Activated CD8-positive, alpha-beta T cell treated with anti-CD3 and anti-CD28 coated beads for 36 hours (primary cell): ENCODE data around the gene UCN. TPM values are rescaled to one million over a fixed set of nuclear protein-coding genes. Genes with fewer than 3 reads are reported as not detected.
"Not testable (repeated sequence)": the region's sequence is repeated elsewhere in the genome, so short reads cannot be mapped to it uniquely, and the experiment has no call there.

Experiments
- ATAC-seq: fragments of 200-7000 bp; cut with Tn5 transposase; one replicate; pipeline ENCODE4 v1.10.0; 2021; ENCODE audit warnings: mild to moderate bottlenecking, moderate library complexity
- CTCF ChIA-PET: fragments of 350-600 bp; sonication (Branson Sonifier 250); formaldehyde crosslinking; loops from one replicate; lab custom pipeline; 2021; ENCODE audit warnings: antibody characterized with exemption; lab: Charles Lee
- POLR2A ChIA-PET: fragments of 350-600 bp; sonication (Branson Sonifier 250); formaldehyde crosslinking; loops from one replicate; lab custom pipeline; 2021; ENCODE audit warnings: antibody characterized with exemption; lab: Charles Lee
- DNase-seq: peaks from one replicate; pipeline ENCODE4 v3.0.0-alpha.2; 2020
- H3K27ac Mint-ChIP-seq: one replicate; pipeline ENCODE4 v1.8.0; 2021; ENCODE audit warnings: mild to moderate bottlenecking, mixed read lengths
- H3K27me3 Mint-ChIP-seq: one replicate; pipeline ENCODE4 v1.8.0; 2021; ENCODE audit warnings: mixed read lengths
- H3K36me3 Mint-ChIP-seq: one replicate; pipeline ENCODE4 v1.8.0; 2021; ENCODE audit warnings: low read depth, mixed read lengths
- H3K4me1 Mint-ChIP-seq: one replicate; pipeline ENCODE4 v1.8.0; 2021; ENCODE audit warnings: low read depth, mixed read lengths
- H3K4me3 Mint-ChIP-seq: one replicate; pipeline ENCODE4 v1.8.0; 2021; ENCODE audit warnings: mild to moderate bottlenecking, moderate library complexity, mixed read lengths
- H3K9me3 Mint-ChIP-seq: one replicate; pipeline ENCODE4 v1.8.0; 2021; ENCODE audit warnings: mixed read lengths
- intact Hi-C: fragments of 100-400 bp; cut with micrococcal nuclease; formaldehyde crosslinking; loops from one replicate; pipeline ENCODE4 v1.10.0; 2022
- total RNA-seq, 2 experiments: library from RNA; stranded (reverse); gene quantifications; one replicate each; pipeline ENCODE4 v1.2.3, GENCODE V29; 2021
- TF ChIP-seq, protein P1 (sequence below): fragments of 200-600 bp; IDR thresholded peaks from one replicate; pipeline ENCODE4 v1.8.0; 2022; ENCODE audit warnings: antibody characterized with exemption, mild to moderate bottlenecking

Gene UCN
- total RNA-seq, 2 experiments from 2014 or later, result 2.5 to 2.7 TPM

DNA sequence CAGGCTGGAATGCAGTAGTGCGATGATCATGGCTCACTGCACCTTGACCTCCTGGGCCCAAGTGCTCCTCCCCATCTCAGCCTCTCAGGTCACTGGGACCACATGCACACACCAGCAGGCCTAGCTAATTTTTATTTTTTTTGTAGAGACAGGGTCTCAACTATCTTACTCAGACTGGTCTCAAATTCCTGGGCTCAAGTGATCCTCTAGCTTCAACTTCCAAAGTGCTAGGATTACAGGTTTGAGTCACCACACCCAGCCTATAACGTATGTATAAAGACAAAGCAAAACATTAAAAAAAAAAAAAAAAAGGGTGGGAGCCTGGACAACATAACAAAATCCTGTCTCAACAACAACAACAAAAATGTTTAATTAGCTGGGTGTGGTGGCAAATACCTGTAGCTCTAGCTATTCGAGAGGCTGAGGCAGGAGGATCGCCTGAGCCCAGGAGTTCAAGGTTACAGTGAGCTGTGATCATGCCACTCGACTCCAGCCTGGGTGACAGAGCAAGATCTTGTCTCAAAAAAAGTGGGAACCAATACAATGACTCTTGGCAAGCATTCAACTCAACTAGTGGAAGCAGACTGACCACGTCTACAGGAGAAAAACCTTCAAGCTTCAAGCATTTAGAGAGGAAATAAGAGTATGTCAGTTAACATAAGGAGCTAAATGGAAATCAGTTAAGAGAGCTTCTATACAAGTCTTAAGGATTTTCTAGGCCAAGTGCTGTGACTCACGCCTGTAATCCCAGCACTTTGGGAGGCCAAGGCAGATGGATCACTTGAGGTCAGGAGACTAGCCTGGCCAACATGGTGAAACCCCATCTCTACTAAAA, 45.7 kb upstream of the UCN start:
- ChIA-PET POLR2A (interaction anchor here (0.7 to 1.2 kb wide), 3 partner anchors 10 to 303 kb away, joined by 3 read pairs; partner anchors contain the start of genes AGBL5 and NRBP1), CTCF (interaction anchor here (1.2 to 3.4 kb wide), 2 partner anchors 16 to 51 kb away, joined by 3 to 19 read pairs; no protein-coding TSS in a partner anchor)
- peaks cover 20% of the 10 kb centered on the region for H3K36me3 Mint-ChIP-seq
- DNase-seq, result no peak
- H3K4me1 Mint-ChIP-seq, result peaks cover 59% of the 10 kb centered on the region
- no peaks in the 10 kb centered on the region for H3K27me3 Mint-ChIP-seq
- TF ChIP-seq, protein P1, sequence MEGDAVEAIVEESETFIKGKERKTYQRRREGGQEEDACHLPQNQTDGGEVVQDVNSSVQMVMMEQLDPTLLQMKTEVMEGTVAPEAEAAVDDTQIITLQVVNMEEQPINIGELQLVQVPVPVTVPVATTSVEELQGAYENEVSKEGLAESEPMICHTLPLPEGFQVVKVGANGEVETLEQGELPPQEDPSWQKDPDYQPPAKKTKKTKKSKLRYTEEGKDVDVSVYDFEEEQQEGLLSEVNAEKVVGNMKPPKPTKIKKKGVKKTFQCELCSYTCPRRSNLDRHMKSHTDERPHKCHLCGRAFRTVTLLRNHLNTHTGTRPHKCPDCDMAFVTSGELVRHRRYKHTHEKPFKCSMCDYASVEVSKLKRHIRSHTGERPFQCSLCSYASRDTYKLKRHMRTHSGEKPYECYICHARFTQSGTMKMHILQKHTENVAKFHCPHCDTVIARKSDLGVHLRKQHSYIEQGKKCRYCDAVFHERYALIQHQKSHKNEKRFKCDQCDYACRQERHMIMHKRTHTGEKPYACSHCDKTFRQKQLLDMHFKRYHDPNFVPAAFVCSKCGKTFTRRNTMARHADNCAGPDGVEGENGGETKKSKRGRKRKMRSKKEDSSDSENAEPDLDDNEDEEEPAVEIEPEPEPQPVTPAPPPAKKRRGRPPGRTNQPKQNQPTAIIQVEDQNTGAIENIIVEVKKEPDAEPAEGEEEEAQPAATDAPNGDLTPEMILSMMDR, result no peak
- intact Hi-C loops, result no loop called here
- H3K27ac Mint-ChIP-seq, result peak overlapping the region; percentile 30
- no peaks in the 10 kb centered on the region for H3K9me3 Mint-ChIP-seq
- ATAC-seq, result no peak
- peak overlapping the region; percentile 35 for H3K4me3 Mint-ChIP-seq

GRCh38 chr2:27353386-27353761, 45.1 kb upstream of the UCN start:
- H3K27ac Mint-ChIP-seq, result peak overlapping the region; percentile 30
- DNase-seq, H3K27me3 Mint-ChIP-seq, intact Hi-C loops, ATAC-seq, H3K4me3 Mint-ChIP-seq, H3K9me3 Mint-ChIP-seq: not testable (repeated sequence)
- ChIA-PET CTCF (interaction anchor here (1.2 to 3.4 kb wide), 3 partner anchors 16 to 50 kb away, joined by 3 to 19 read pairs (median 12); partner anchors contain the start of genes EIF2B4 and SNX17), POLR2A (interaction anchor here (1.0 to 1.2 kb wide), 2 partner anchors 10 to 76 kb away, joined by 3 read pairs; partner anchors contain the start of gene NRBP1)
- peaks cover 16% of the 10 kb centered on the region for H3K36me3 Mint-ChIP-seq
- peaks cover 56% of the 10 kb centered on the region for H3K4me1 Mint-ChIP-seq

DNA sequence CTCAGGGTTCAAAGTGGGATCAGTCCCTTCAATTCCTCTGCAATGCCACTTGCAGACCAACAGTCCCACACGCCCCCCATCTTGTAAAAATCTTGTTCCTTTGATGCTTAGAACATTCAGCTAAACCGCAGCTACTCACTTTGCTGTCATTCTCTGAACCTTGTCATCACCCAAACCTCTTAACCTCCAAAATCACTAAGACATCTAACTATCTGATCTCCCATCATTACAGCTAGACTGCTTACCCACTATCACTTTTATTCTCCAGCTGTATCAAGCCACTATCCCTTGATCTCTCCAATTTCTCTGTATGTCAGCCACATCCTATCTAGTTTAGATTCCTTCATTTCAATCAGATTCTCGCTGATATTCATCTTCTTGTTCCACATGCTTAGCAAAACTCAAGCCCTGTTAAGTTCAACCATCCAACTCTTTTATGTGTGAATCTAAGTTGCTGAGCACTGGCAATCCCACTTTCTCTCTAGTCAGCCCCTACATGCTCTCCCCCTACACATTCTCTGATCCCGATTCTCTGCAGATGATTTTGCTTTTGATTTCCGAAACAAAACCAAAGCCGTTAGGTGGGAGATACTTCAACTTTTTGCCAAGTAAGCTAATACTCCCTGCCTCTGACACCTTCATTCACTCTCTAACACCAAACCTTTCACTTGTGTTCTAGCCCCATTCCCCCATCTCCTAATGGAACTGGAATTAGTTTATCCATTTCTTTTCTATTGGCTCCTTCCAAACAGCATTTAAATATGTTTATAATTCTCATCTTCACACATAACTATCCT, 43.8 kb upstream of the UCN start:
- intact Hi-C loops, result no loop called here
- no peaks in the 10 kb centered on the region for H3K9me3 Mint-ChIP-seq
- H3K4me3 Mint-ChIP-seq, result peak overlapping the region; percentile 1
- POLR2A ChIA-PET, result interaction anchor here (0.9 to 3.1 kb wide), 6 partner anchors 11 to 277 kb away, joined by 3 to 24 read pairs (median 4); partner anchors contain the start of genes CCDC121, EIF2B4, GPN1 and PPM1G
- no peaks in the 10 kb centered on the region for H3K27me3 Mint-ChIP-seq
- DNase-seq, result peak; percentile 45
- TF ChIP-seq, protein P1, result no peak
- peaks cover 57% of the 10 kb centered on the region for H3K4me1 Mint-ChIP-seq
- H3K27ac Mint-ChIP-seq, result peak overlapping the region; percentile 17
- peaks cover 13% of the 10 kb centered on the region for H3K36me3 Mint-ChIP-seq
- CTCF ChIA-PET, result interaction anchor here (1.4 to 3.4 kb wide), 3 partner anchors 11 to 49 kb away, joined by 3 to 19 read pairs (median 12); partner anchors contain the start of genes EIF2B4 and SNX17
- ATAC-seq, result peak; percentile 22

DNA sequence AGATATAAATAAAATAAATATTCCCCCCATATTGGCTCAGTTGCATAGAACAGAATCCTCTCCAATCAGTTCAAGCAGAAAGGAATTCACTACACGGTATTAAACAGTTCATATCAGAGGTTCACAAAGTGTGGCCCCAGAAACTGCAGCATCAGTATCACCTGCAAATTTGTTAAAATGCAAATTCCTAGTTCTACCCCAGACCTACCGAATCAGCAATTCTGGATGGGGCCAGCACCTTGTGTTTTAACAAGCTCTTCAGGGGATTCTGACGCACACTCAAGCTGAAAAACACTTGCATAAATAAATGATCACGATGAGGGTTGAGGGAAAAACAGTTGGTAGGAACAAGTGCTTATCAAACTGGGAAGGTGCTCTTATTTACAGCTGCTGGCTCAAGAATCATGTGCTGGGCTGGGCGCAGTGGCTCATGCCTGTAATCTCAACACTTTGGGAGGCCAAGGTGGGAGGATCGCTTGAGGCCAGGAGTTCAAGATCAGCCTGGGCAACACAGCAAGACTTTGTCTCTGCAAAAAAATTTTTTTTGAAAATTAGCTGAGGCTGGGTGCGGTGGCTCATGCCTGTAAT, 42.0 kb upstream of the UCN start:
- peaks cover 58% of the 10 kb centered on the region for H3K4me1 Mint-ChIP-seq
- ChIA-PET CTCF (no interaction called here), POLR2A (interaction anchor here (1.0 to 3.1 kb wide), 3 partner anchors 10 to 30 kb away, joined by 3 to 24 read pairs (median 4); partner anchors contain the start of genes EIF2B4 and SNX17)
- no peaks in the 10 kb centered on the region for H3K27me3 Mint-ChIP-seq
- TF ChIP-seq, protein P1, result no peak
- no peak for ATAC-seq
- H3K27ac Mint-ChIP-seq, result no peak overlapping the region
- no peak for DNase-seq
- H3K36me3 Mint-ChIP-seq, result peaks cover 12% of the 10 kb centered on the region
- H3K9me3 Mint-ChIP-seq, result no peaks in the 10 kb centered on the region
- no peak overlapping the region for H3K4me3 Mint-ChIP-seq
- intact Hi-C loops, result no loop called here

- TF ChIP-seq, protein P1, result no peak
- Mint-ChIP-seq H3K4me3 (no peak overlapping the region), H3K27ac (no peak overlapping the region), H3K27me3 (no peaks in the 10 kb centered on the region), H3K9me3 (no peaks in the 10 kb centered on the region), H3K4me1 (peaks cover 39% of the 10 kb centered on the region), H3K36me3 (peaks cover 17% of the 10 kb centered on the region)
- POLR2A ChIA-PET, result interaction anchor here (0.6 kb wide), 2 partner anchors 9 to 22 kb away, joined by 3 read pairs; partner anchors contain the start of gene GTF3C2
- ATAC-seq, result no peak
- intact Hi-C loops, result no loop called here
- no peak for DNase-seq
- CTCF ChIA-PET, result interaction anchor here (1.3 kb wide), 1 partner anchor 13 kb away, joined by 3 read pairs; no protein-coding TSS in a partner anchor
Measured at GRCh38 chr2:27347641-27348040, 39.4 kb upstream of the UCN start.
